HG03575 (cell line): Measurements from ENCODE around the gene STX2.
"Not testable (repeated sequence)": the region's sequence is repeated elsewhere in the genome, so short reads cannot be mapped to it uniquely, and the experiment has no call there.

Experiments used
- ATAC-seq: cut with Tn5 transposase; IDR thresholded peaks from one replicate; pipeline ENCODE4 v1.9.1; 2021; ENCODE audit not compliant: unreplicated experiment, insufficient number of reproducible peaks, low FRiP score; ENCODE audit errors: extremely low read depth

The STX2 gene

DNA sequence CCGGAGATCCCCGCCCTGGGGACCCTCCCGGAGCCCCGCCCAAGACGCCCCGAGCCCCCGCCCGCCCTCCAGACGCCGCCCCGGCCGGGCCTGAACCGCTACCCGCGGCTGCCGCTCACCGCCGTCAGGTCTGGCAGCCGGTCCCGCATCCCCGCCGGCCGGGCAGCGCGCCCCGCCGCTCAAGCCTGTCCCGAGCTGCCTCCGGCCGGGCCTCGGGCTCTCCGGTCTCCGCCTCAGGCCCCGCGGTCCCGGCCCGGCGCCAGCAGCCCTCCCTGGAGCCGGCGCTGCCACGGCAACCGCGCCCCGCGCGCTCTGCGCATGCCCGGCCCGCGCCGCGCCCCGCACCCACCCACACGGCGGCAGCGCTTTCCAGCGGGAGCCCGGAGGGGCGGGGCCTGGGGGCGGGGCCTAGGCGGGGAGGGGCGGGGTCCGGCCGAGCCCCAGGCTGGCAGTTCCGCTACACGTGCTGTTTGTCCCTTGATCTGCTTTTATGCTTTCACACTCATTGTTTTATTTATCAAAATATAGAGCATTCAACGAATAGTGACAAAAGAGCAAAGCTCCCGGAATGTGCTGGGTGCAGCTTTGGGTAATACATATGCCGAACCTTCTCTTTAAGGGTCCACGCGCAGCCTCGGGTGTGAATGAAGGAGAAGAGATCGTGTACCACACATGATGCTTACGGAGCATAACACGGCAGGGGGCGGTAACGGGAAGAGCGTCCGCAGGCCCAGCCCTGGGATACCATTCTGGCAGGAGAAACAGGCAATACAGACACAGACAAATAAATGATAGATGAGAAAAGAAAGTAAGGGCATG, at the start of gene STX2:
STX2 (minus strand) TSS at position 300 of the 819 bp plus-strand sequence; CDS start at position 149, 151 bp downstream.
- ATAC-seq = no peak

DNA sequence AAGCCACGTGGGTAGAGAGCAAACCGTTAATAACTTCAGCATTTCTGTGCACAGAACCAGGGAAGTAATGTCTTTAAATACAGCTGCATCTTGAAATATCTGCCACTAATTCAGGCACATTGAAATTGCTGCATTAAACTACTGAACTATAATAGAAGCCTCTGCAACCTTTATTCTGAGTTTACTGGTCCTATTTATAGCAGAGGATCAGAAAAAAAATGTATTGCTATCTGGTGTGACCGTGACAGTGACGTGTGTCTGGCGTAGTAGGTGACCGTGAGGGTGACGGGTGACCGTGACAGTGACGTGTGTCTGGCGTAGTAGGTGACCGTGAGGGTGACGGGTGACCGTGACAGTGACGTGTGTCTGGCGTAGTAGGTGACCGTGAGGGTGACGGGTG, 48.1 kb upstream of the STX2 start:
- ATAC-seq = not testable (repeated sequence)

DNA sequence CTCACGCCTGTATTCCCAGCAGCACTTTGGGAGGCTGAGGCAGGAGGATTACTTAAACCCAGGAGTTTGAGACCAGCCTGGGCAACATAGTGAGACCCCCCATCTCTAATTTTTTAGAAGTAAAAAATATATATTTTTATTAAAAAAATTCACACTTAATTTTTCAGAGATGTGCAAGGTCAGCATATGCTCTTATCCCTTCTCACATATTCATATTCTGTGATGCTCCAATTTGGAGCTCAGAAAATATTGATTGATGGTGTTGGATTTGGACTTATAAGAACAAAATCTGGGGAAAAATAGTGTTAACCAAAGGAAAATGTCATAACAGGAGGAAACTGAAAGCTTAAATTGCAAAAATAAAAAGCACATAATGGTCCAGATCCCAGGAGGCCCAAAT, 42.5 kb upstream of the STX2 start:
- ATAC-seq = no peak

DNA sequence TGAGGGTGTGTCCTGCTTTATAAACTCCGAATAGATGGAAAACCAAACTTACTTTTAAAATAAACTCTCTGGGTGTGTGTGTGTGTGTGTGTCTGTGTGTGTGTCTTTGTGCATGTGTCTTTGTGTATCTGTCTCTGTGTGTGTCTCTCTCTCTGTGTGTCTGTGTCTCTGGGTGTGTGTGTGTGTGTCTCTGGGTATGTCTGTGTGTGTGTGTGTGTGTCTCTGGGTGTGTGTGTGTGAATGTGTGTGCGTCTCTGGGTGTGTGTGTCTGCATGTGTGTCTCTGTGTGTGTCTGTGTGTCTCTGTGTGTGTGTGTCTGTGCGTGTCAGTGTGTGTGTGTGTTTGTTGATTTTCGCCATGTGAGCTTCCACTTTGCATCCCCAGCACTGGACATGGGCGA, 42.0 kb upstream of the STX2 start:
- ATAC-seq = no peak

DNA sequence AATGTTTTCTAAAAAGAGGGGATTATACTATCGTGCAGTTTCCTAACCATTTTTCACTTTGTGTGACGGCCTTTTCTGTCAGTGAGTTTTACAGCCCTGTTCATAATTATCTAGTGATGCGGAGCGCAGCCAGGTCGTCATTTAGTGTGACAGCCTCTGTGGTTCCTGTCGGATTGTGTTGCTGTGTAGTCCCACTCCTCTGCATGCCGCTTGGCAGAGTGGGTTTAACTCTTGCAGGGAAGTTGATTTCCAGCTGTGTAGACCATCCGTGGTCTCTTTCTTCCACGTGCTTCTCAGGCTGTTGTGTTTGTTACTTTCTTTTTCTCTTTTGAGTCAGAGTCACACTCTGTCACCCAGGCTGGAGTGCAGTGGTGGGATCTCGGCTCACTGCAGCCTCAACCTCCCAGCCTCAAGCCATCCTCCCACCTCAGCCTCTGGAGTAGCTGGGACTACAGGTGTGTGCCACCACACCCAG, 41.4 kb upstream of the STX2 start:
- no peak for ATAC-seq

DNA sequence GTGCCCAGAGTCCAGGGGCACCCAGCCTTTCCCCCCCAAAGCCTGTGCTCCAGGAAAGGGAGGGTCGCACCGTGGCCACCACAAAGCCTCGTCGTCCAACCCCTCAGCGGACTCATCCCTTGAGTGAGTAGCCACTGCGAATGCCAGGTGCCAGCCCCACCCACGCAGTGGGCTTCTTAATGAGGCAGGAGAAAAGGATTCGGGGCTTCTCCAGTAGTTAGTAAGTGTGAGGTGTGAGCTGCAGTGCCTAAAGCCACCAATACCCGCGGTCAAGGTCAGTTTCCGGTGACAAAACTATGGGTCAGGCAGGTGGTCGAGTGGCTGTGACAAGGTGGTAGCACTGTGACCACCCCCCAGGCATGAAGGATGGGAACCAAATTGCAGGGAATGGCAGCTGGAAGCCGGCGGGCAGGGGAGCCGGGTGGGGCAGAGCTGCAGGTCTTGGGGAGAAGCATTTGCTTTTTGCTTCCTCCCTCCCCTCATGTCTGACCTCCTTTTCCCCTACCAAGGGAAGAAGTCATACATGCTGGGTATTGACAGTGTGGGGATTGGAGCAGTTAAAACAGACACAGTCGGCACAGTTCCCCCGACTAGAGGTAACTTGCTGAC, 40.8 kb upstream of the STX2 start:
- ATAC-seq = no peak

DNA sequence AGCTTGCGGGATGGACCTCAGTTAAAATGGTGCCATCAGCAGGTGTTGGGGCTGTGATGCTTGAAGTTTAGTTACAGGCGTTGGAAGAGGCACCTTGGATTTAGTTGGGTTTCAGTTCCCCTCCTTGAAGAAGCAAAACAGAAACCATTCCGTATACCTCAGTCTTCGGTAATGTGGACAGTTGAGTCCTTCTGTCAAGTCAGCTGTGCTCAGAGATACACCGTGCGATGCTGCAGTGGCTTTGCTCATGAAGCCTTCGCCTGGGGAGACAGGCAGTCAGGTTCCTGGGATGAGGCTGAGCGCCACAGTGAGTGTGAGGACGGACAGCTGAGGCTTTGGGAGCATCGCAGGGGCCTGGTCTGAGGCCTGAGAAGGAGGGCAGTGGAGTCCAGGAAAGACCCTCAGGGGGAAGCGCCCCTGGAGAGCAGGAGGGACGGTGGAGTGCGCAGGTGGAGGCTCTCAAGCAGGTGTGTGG, 40.2 kb upstream of the STX2 start:
- ATAC-seq = peak; percentile 61

DNA sequence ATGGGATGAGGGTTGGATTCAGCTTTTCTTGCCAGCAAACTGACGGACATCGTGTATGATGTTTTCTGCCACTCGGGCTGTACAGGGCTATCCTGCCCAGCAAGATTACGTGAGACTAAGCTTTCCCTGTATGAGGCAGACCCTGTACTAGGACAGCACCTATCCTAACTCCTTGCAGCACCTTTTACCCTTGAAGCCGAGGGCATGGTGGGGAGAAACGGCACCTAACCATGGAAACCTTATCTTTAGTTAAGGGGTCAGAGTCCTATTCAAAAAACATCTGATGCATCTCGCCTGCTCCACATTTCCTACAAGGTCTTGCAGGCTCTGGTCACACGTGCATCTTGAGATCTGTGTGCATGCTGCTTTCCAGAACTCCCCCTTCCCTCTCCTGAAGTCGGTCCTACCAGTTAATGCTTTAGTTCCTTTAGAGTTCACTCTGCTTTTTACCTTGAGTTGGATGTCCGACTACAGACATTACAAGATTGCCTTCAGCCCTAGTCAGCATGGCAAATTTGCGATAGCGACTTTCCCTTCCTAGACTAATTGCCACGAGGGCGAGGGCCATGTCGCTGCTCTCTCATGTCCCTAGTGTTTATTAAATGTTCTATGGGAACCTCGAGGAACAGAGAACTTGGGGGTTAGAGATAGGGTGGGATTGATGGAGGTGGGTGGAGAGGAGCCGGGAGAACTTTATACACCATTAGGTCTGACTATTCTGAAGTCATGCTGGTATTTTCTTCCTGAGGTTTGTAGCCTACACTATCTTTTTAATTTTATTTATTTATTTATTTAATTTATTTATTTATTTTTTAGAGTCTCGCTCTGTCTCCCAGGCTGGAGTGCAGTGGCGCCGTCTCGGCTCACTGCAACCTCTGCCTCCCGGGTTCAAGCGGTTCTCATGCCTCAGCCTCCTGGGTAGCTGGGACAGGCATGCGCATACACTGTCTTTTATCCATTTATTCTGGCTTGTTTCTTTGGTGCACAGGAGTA, 39.4 kb upstream of the STX2 start:
- ATAC-seq = no peak

DNA sequence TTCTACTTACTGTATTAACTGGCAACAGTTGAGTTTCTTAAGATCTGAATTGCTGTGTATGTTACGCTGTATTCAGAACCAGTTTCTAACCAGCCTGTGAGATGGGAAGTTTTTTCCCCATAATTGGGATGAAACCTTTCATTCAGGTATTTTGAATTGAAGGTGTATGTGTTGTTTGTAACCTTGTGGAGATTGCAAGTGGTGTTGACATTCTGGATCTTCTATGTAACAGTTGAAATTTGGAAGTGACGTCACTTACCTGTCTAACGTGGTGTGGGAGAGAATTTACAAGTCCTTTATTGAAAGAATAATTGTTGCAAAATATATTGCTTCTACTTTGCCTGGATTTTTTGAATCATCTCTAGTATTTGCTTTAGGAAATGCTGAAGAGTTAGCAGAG, 38.3 kb upstream of the STX2 start:
- no peak for ATAC-seq

DNA sequence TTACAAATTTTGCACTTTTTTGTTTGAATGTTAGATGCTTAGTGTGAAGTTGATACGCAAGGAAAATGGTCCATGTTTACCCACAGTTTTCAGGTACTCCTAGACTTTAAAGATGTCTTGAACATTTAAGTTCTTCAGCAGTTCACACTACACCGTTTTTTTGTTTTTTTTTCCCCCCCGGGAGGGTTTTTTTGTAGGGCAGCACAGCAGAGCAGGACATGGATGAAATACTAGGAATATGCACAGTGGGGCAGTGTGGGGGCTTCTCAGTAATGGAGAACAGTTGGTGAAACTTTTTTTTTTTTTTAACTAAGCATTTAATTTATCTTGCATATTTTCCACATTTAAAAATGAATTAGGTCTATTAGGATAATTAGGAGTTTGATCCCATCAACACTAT, 37.7 kb upstream of the STX2 start:
- no peak for ATAC-seq

DNA sequence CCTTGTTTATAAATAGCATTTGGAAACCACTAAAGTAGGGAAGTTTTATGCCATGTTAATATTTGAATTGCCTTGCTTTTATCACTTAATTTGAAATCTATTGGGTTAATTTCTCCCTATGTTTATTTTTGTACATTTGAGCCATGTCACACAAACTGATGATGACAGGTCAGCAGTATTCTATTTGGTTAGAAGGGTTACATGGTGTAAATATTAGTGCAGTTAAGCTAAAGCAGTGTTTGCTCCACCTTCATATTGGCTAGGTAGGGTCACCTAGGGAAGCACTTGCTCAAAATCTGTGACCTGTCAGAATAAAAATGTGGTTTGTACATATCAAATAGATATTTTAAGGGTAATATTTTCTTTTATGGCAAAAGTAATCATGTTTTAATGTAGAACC, 37.2 kb upstream of the STX2 start:
- ATAC-seq = no peak

DNA sequence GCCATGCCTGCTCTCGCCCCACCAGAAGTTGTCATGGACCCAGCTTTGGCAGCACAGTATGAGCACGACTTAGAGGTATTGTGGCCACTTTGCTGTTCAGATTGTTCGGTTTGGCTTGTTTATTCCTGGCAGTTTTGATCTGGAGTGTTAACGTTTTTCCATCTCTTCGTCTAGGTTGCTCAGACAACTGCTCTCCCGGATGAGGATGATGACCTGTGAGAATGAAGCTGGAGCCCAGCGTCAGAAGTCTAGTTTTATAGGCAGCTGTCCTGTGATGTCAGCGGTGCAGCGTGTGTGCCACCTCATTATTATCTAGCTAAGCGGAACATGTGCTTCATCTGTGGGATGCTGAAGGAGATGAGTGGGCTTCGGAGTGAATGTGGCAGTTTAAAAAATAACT, 36.7 kb upstream of the STX2 start:
- not testable (repeated sequence) for ATAC-seq

DNA sequence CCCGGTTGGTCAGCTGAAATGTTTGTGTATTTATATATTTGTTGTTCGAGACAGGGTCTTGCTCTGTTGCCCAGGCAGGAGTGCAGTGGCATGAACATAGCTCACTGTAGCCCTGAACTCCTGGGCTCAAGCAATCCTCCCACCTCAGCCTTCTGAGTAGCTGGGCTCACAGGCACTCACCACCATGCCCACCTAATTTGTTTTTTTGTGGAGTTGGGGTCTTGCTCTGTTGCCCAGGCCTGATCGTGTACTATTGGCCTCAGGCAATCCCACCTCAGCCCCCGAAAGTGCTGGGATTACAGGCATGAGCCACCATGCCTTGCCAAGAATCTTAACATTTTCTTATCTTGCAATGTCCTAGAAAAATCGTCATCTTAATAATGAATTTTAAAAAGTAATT, 36.1 kb upstream of the STX2 start:
- ATAC-seq = no peak

DNA sequence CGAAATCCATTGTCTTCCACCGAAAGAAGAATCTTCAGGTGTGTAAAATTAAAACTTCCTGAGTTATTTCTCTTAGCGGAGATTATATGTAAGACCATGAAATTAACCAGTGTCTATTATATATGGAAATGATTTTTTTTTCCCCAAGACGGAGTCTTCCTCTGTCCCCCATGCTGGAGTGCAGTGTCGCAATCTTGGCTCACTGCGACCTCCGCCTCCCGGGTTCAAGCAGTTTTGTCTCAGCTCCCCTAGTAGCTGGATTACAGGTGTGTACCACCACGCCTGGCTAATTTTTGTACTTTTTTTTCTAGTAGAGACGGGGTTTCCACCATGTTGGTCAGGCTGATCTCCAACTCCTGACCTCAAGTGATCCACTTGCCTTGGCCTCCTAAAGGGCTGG, 35.6 kb upstream of the STX2 start:
- ATAC-seq = no peak

DNA sequence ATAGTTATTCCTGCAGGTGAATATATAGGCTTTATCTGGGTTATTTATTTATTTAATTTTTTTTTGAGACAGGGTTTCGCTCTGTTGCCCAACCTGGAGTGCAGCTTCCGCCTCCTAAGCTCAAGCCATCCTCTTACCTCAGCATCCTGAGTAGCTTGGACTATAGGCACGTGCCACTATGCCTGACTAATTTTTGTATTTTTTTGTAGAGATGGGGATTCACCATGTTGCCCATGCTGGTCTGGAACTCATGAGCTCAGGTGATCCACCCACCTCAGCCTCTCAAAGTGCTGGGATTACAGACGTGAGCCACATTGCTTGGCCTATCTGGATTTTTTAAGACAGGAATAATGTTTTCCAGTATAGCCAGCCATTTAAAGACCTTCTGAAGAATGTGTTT, 34.8 kb upstream of the STX2 start:
- no peak for ATAC-seq

DNA sequence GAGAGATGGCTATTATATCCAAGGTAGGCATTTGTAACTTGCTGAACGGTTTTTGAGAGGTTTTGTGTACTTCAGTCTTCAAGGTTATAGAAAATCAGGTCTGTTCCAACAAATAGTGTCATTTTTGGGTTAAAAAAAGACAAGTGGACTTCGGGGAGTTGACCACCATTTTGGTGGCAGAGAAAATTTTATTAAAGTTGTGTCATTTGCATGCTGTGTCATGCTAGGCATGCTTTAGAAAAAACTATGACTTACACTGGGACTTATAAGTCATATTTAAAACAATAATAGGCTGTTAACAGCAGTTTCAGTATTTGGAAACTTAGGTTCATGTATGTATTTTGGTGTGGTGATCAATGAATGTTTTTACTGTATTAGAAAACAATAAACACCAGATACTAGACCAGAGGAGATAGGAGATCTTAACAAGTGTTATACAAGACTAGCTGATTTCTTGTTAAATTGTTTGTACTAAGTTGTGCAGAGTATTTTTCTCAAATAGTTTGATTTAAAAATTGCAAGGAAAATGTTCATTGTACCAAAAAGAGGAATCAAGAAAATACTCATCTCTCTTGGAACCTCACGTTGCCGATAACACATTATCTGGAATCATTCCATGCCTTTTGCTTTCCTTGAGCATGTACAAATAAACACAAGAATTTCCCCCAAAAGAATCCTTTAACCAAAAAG, 34.2 kb upstream of the STX2 start:
- no peak for ATAC-seq

DNA sequence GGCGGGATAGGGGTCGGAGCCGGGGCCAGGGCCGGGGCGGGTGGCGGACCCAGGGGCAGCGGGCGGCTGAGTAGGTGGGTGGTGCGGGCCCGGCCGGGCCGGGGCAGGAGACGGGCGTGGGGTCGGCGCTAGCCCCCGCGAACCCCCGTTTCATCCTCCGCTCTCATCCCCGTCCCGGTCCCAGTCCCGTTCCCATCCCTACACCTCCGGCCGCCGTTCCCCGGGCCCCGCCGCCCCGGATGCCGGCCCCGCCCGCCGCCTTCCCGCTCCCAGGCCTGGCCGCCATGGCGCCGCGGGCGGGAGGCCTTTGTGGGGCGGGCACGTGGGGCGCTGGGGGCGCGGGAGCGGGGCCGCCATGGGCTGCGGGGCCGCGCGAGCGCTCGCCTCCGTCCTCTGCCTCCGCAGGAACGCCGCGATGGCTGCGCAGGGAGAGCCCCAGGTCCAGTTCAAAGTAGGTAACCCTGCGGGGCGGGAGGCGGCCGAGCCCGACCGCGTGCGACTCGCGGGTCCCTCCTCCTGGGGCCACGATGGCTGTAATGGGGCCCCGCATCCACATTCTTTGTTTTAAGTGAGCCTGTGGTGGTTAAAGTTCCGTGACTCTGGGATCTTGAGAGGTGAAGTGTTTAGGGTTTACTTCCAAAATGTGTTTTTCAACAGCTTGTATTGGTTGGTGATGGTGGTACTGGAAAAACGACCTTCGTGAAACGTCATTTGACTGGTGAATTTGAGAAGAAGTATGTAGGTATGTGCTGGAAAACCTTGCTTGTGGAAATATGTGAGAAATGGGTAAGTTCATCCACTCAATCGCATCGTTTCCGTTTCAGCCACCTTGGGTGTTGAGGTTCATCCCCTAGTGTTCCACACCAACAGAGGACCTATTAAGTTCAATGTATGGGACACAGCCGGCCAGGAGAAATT, 33.4 kb upstream of the STX2 start:
- ATAC-seq = no peak
